IMR-90 (cell line): ENCODE measurements around the gene IQSEC3. TPM values are rescaled to one million over a fixed set of nuclear protein-coding genes. Genes with fewer than 3 reads are reported as not detected.

ENCODE experiments used
- ATAC-seq: fragments of 200-7000 bp; cut with Tn5 transposase; 2 replicates; pipeline ENCODE4 v1.9.1; 2020; ENCODE audit warnings: low read depth, mild to moderate bottlenecking, moderate library complexity
- BruUV-seq: library from RNA; stranded (reverse); fragments of 400-500 nt; replicated peaks from 2 replicates; lab custom pipeline; 2021; lab: Mats Ljungman, UMichigan
- CTCF ChIA-PET: fragments of 300-600 bp; formaldehyde crosslinking; extraction: SDS; loops from one replicate; lab custom pipeline; 2021; ENCODE audit warnings: antibody characterized with exemption; lab: Yijun Ruan, JAX
- POLR2A ChIA-PET: fragments of 300-600 bp; sonication (Branson Sonifier 250); formaldehyde crosslinking; loops from one replicate; lab custom pipeline; 2022; ENCODE audit warnings: antibody characterized with exemption; ENCODE audit not compliant: unreplicated experiment; lab: Charles Lee
- DNase-seq: peaks from one replicate; pipeline ENCODE4 v3.0.0; 2013
- H2AFZ ChIP-seq: replicated peaks from 2 replicates; pipeline ENCODE3; 2013; ENCODE audit warnings: low read length, mild to moderate bottlenecking; ENCODE audit not compliant: poor library complexity
- H2AK5ac ChIP-seq: 2 replicates; pipeline ENCODE4 v1.6.1; 2013; ENCODE audit warnings: low read depth, low read length, inconsistent platforms
- H2AK9ac ChIP-seq: replicated peaks from 2 replicates; pipeline ENCODE3; 2013; ENCODE audit warnings: mild to moderate bottlenecking, low read depth, low read length, moderate library complexity; ENCODE audit not compliant: poor library complexity
- H2BK120ac ChIP-seq: 2 replicates; pipeline ENCODE4 v1.6.1; 2013; ENCODE audit warnings: low read depth, low read length, inconsistent platforms
- H2BK15ac ChIP-seq: 3 replicates; pipeline ENCODE4 v1.6.1; 2013; ENCODE audit warnings: low read depth, low read length, inconsistent platforms
- H2BK20ac ChIP-seq: 2 replicates; pipeline ENCODE4 v1.6.1; 2013; ENCODE audit warnings: low read depth, mild to moderate bottlenecking, inconsistent platforms, low read length, moderate library complexity
- H2BK5ac ChIP-seq: 2 replicates; pipeline ENCODE4 v1.6.1; 2013; ENCODE audit warnings: mild to moderate bottlenecking, low read depth, low read length, inconsistent platforms; ENCODE audit not compliant: poor library complexity, severe bottlenecking
- H3K14ac ChIP-seq: replicated peaks from 2 replicates; pipeline ENCODE4 v1.6.1; 2013; ENCODE audit warnings: low read depth, low read length, inconsistent platforms
- H3K18ac ChIP-seq: 2 replicates; pipeline ENCODE4 v1.6.1; 2013; ENCODE audit warnings: low read depth, low read length, control low read depth
- H3K23ac ChIP-seq: 2 replicates; pipeline ENCODE4 v1.6.1; 2013; ENCODE audit warnings: low read depth, low read length, inconsistent platforms
- H3K27ac ChIP-seq: 2 replicates; pipeline ENCODE4 v1.5.1; 2013; ENCODE audit warnings: mild to moderate bottlenecking, control low read depth, low read length; ENCODE audit not compliant: insufficient read depth
- H3K27me3 ChIP-seq: 2 replicates; pipeline ENCODE4 v1.6.1; 2013; ENCODE audit warnings: low read length; ENCODE audit not compliant: control insufficient read depth, insufficient read depth
- H3K36me3 ChIP-seq: 2 replicates; pipeline ENCODE4 v1.6.1; 2013; ENCODE audit warnings: low read length, mixed read lengths; ENCODE audit not compliant: control insufficient read depth, insufficient read depth
- H3K4ac ChIP-seq: 2 replicates; pipeline ENCODE4 v1.6.1; 2013; ENCODE audit warnings: low read depth, low read length, inconsistent platforms
- H3K4me1 ChIP-seq: 2 replicates; pipeline ENCODE4 v1.6.1; 2013; ENCODE audit warnings: low read length, mixed read lengths; ENCODE audit not compliant: control insufficient read depth, insufficient read depth
- H3K4me2 ChIP-seq: 2 replicates; pipeline ENCODE4 v1.6.1; 2013; ENCODE audit warnings: low read depth, mild to moderate bottlenecking, control low read depth, low read length, moderate library complexity
- H3K4me3 ChIP-seq: 2 replicates; pipeline ENCODE4 v1.5.1; 2013; ENCODE audit warnings: low read depth, mild to moderate bottlenecking, control low read depth, low read length, moderate library complexity; ENCODE audit not compliant: insufficient read depth
- H3K56ac ChIP-seq: 2 replicates; pipeline ENCODE4 v1.6.1; 2013; ENCODE audit warnings: low read length, inconsistent platforms; ENCODE audit not compliant: insufficient read depth; ENCODE audit errors: extremely low read depth
- H3K79me1 ChIP-seq, 2 experiments: 2 replicates each; pipeline ENCODE4 v1.6.1; 2013; ENCODE audit warnings: low read length in 2 of 2, inconsistent platforms in 1 of 2, low read depth in 1 of 2
- H3K9ac ChIP-seq: 2 replicates; pipeline ENCODE4 v1.6.1; 2013; ENCODE audit warnings: low read depth, low read length, control low read depth
- H3K9me1 ChIP-seq: 2 replicates; pipeline ENCODE4 v1.6.1; 2013; ENCODE audit warnings: low read length, inconsistent platforms; ENCODE audit not compliant: insufficient read depth
- H3K9me3 ChIP-seq: 2 replicates; pipeline ENCODE4 v1.6.1; 2013; ENCODE audit warnings: low read length; ENCODE audit not compliant: control insufficient read depth, insufficient read depth
- H4K20me1 ChIP-seq: 2 replicates; pipeline ENCODE4 v1.6.1; 2013; ENCODE audit warnings: low read length, inconsistent platforms; ENCODE audit not compliant: insufficient read depth
- H4K5ac ChIP-seq: 2 replicates; pipeline ENCODE4 v1.6.1; 2013; ENCODE audit warnings: mild to moderate bottlenecking, low read depth, low read length, control low read depth
- H4K8ac ChIP-seq, 2 experiments: 2 replicates each; pipeline ENCODE4 v1.6.1; 2013; ENCODE audit warnings: low read depth in 2 of 2, low read length in 2 of 2, control low read depth in 1 of 2, inconsistent platforms in 1 of 2
- H4K91ac ChIP-seq: 2 replicates; pipeline ENCODE4 v1.6.1; 2013; ENCODE audit warnings: low read depth, low read length, inconsistent platforms; ENCODE audit not compliant: insufficient read depth
- BHLHE40 ChIP-seq: fragments of 150-350 bp; IDR thresholded peaks from 2 replicates; pipeline ENCODE4 v1.6.1; 2016; ENCODE audit warnings: mild to moderate bottlenecking, low read depth, low read length
- ELK1 ChIP-seq: fragments of 150-350 bp; IDR thresholded peaks from 2 replicates; pipeline ENCODE4 v1.6.1; 2016; ENCODE audit warnings: low read depth, mild to moderate bottlenecking, low read length, moderate library complexity, borderline replicate concordance
- FOS ChIP-seq: fragments of 150-350 bp; IDR thresholded peaks from 2 replicates; pipeline ENCODE4 v1.6.1; 2016; ENCODE audit warnings: low read depth, low read length
- MXI1 ChIP-seq: IDR thresholded peaks from 2 replicates; pipeline ENCODE4 v1.6.1; 2012; ENCODE audit warnings: low read depth, mild to moderate bottlenecking, low read length, moderate library complexity, borderline replicate concordance
- NFE2L2 ChIP-seq: fragments of 150-350 bp; IDR thresholded peaks from 2 replicates; pipeline ENCODE4 v1.6.1; 2016; ENCODE audit warnings: low read depth, mild to moderate bottlenecking, low read length
- POLR2A ChIP-seq: IDR thresholded peaks from 2 replicates; pipeline ENCODE4 v1.6.1; 2012; ENCODE audit warnings: mild to moderate bottlenecking, low read depth, low read length
- RAD21 ChIP-seq: IDR thresholded peaks from 2 replicates; pipeline ENCODE4 v1.6.1; 2012; ENCODE audit warnings: low read length, improper control_type of control experiment
- RFX5 ChIP-seq: IDR thresholded peaks from 2 replicates; pipeline ENCODE4 v1.8.0; 2012; ENCODE audit warnings: low read depth, mild to moderate bottlenecking, low read length, moderate library complexity
- SMC3 ChIP-seq: fragments of 150-350 bp; IDR thresholded peaks from 2 replicates; pipeline ENCODE4 v1.6.1; 2016; ENCODE audit warnings: low read depth, mild to moderate bottlenecking, antibody characterized with exemption, low read length, moderate library complexity
- USF2 ChIP-seq: fragments of 150-350 bp; IDR thresholded peaks from 2 replicates; pipeline ENCODE4 v1.6.1; 2017; ENCODE audit warnings: mild to moderate bottlenecking, antibody characterized with exemption, low read length, low read depth
- WGBS, 2 experiments: methylation state at CpG; one replicate each; pipeline versions ENCODE4 v1.1.5 to v1.1.7; 2013; ENCODE audit warnings: missing lambda C conversion rate in 2 of 2; ENCODE audit not compliant: insufficient read length in 1 of 2; ENCODE audit errors: extremely low coverage in 2 of 2; 5-methylcytosine and 5-hydroxymethylcytosine counted together
- dilution Hi-C: fragments of 300-500 bp; cut with HindIII; formaldehyde crosslinking; loops from one replicate; pipeline ENCODE4 v1.14.3; 2018; ENCODE audit warnings: low sequenced_read_pairs; ENCODE audit not compliant: unreplicated experiment
- in situ Hi-C: fragments of 300-500 bp; cut with MboI; formaldehyde crosslinking; loops from 3 replicates; pipeline ENCODE4 v1.14.3; 2019; ENCODE audit warnings: low sequenced_read_pairs, inconsistent platforms, mixed read lengths
- intact Hi-C: fragments of 100-400 bp; cut with micrococcal nuclease; formaldehyde crosslinking; loops from 2 replicates; pipeline ENCODE4 v1.10.0; 2022
- polyA plus RNA-seq, 3 experiments: library from polyadenylated mRNA; depleted of rRNA; stranded (reverse); fragments of >200 nt; gene quantifications; 2 replicates each; pipeline ENCODE4 v1.2.3, GENCODE V29; 2012; ENCODE audit warnings: low replicate concordance in 1 of 3
- total RNA-seq: library from RNA; depleted of rRNA; stranded (reverse); fragments of >200 nt; gene quantifications from 2 replicates; pipeline ENCODE4 v1.2.3, GENCODE V29; 2012

The IQSEC3 gene
- total and polyA plus RNA-seq, 2 of the 4 experiments (the other 2 are of a cell fraction) = 0.10 TPM; not detected in 1

GRCh38 chr12:115518-115917 is 49.0 kb downstream of the IQSEC3 start:
- Histone ChIP-seq H4K8ac (no peak overlapping the region), H4K91ac (no peak overlapping the region), H3K14ac (no peak overlapping the region), H3K18ac (no peak overlapping the region), H4K20me1 (no peaks in the 10 kb centered on the region), H2AFZ (no peak overlapping the region), H2AK9ac (no peak overlapping the region), H2AK5ac (no peak overlapping the region), H3K79me1 (no peaks in the 10 kb centered on the region), H2BK5ac (no peak overlapping the region), H3K36me3 (no peaks in the 10 kb centered on the region), H2BK20ac (no peak overlapping the region), H3K23ac (no peak overlapping the region), H3K9ac (no peak overlapping the region), H3K4me3 (no peak overlapping the region), H3K9me3 (no peaks in the 10 kb centered on the region), H3K9me1 (no peaks in the 10 kb centered on the region), H2BK120ac (no peak overlapping the region), H3K56ac (no peak overlapping the region), H3K4me1 (no peaks in the 10 kb centered on the region), H4K5ac (no peak overlapping the region), H2BK15ac (no peak overlapping the region), H3K4me2 (no peak overlapping the region), H3K4ac (no peak overlapping the region), H3K27ac (no peak overlapping the region), H3K27me3 (peaks cover 71% of the 10 kb centered on the region)
- in situ Hi-C loops = no loop called here
- TF ChIP-seq MXI1 (no peak), USF2 (no peak), SMC3 (no peak), BHLHE40 (no peak), RAD21 (no peak), ELK1 (no peak), RFX5 (no peak), POLR2A (no peak), FOS (no peak), NFE2L2 (no peak)
- intact Hi-C loops = no loop called here
- ATAC-seq (no peak), DNase-seq (no peak)
- ChIA-PET POLR2A (no interaction called here), CTCF (no interaction called here)
- BruUV-seq = no TSS peak
- dilution Hi-C loops = no loop called here
- WGBS, 2 experiments = no CpG with 5 or more reads among the region's 5 CpGs
